ENCODE data around the gene FMC1. TPM values are rescaled to one million over a fixed set of nuclear protein-coding genes. Genes with fewer than 3 reads are reported as not detected.

Gene FMC1
- total RNA-seq = 10 to 100 TPM; 20.2 to 45.9 TPM

- no peaks in the 10 kb centered on the region for H3K9me3 ChIP-seq
- DNase-seq (ENCODE audit: low spot score) = peak; percentile 96
- H3K27ac ChIP-seq = peak within 1 kb of the TSS; percentile 100
- peaks cover 0 to 16% of the 10 kb centered on the region in 2 donors for H3K4me1 ChIP-seq
- no peaks in the 10 kb centered on the region for H3K27me3 ChIP-seq
- TF ChIP-seq, protein P1, sequence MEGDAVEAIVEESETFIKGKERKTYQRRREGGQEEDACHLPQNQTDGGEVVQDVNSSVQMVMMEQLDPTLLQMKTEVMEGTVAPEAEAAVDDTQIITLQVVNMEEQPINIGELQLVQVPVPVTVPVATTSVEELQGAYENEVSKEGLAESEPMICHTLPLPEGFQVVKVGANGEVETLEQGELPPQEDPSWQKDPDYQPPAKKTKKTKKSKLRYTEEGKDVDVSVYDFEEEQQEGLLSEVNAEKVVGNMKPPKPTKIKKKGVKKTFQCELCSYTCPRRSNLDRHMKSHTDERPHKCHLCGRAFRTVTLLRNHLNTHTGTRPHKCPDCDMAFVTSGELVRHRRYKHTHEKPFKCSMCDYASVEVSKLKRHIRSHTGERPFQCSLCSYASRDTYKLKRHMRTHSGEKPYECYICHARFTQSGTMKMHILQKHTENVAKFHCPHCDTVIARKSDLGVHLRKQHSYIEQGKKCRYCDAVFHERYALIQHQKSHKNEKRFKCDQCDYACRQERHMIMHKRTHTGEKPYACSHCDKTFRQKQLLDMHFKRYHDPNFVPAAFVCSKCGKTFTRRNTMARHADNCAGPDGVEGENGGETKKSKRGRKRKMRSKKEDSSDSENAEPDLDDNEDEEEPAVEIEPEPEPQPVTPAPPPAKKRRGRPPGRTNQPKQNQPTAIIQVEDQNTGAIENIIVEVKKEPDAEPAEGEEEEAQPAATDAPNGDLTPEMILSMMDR (IDR thresholded peaks at IDR 0.05) = peak in 1 of 2 donors; percentile 52
- H3K4me3 ChIP-seq = peak within 1 kb of the TSS; percentile 95 to 99
- H3K36me3 ChIP-seq = peaks cover 12% of the 10 kb centered on the region
These were observed at the start of gene FMC1 for GRCh38 chr7:139341058-139341775. TSS of gene FMC1 (plus strand) at chr7:139341337. CDS start at chr7:139341385, 48 bp downstream.

GRCh38 chr7:139292821-139293220 lies 48.3 kb upstream of the FMC1 start:
- H3K4me1 ChIP-seq = no peaks in the 10 kb centered on the region
- TF ChIP-seq, protein P1 (IDR thresholded peaks at IDR 0.05) = no peak
- DNase-seq (ENCODE audit: low spot score) = no peak
- H3K27me3 ChIP-seq = no peaks in the 10 kb centered on the region
- no peaks in the 10 kb centered on the region for H3K9me3 ChIP-seq
- H3K27ac ChIP-seq = no peak overlapping the region
- H3K36me3 ChIP-seq = peaks cover 40% of the 10 kb centered on the region
- H3K4me3 ChIP-seq = no peak overlapping the region

- Histone ChIP-seq H3K27me3 (no peaks in the 10 kb centered on the region), H3K4me1 (no peaks in the 10 kb centered on the region), H3K4me3 (no peak overlapping the region), H3K36me3 (peaks cover 40% of the 10 kb centered on the region), H3K27ac (no peak overlapping the region), H3K9me3 (no peaks in the 10 kb centered on the region)
- no peak for DNase-seq (ENCODE audit: low spot score)
- TF ChIP-seq, protein P1 (IDR thresholded peaks at IDR 0.05) = no peak
These were observed 47.6 kb upstream of the FMC1 start for GRCh38 chr7:139293534-139293933.

GRCh38 chr7:139294241-139294640 lies 46.9 kb upstream of the FMC1 start:
- TF ChIP-seq, protein P1 (IDR thresholded peaks at IDR 0.05) = no peak
- Histone ChIP-seq H3K4me1 (no peaks in the 10 kb centered on the region), H3K9me3 (no peaks in the 10 kb centered on the region), H3K27me3 (no peaks in the 10 kb centered on the region), H3K4me3 (no peak overlapping the region), H3K27ac (no peak overlapping the region), H3K36me3 (peaks cover 44% of the 10 kb centered on the region)
- DNase-seq (ENCODE audit: low spot score) = no peak

- TF ChIP-seq, protein P1 (IDR thresholded peaks at IDR 0.05) = no peak
- Histone ChIP-seq H3K9me3 (no peaks in the 10 kb centered on the region), H3K27ac (no peak overlapping the region), H3K4me3 (no peak overlapping the region), H3K27me3 (no peaks in the 10 kb centered on the region), H3K36me3 (peaks cover 44% of the 10 kb centered on the region), H3K4me1 (no peaks in the 10 kb centered on the region)
- DNase-seq (ENCODE audit: low spot score) = no peak
These were observed 46.1 kb upstream of the FMC1 start for GRCh38 chr7:139294951-139295575.

Measured in right atrium auricular region (tissue), 2 donors.